Astrocyte (in vitro differentiated cells and primary cell): Measurements from ENCODE around the gene HMOX2. TPM values are rescaled to one million over a fixed set of nuclear protein-coding genes. Genes with fewer than 3 reads are reported as not detected.

Experiments
- DNase-seq: peaks from one replicate; pipeline ENCODE4 v3.0.0-alpha.2; 2010; ENCODE audit warnings: low read depth
- FAIRE-seq: peaks from 2 replicates; lab custom pipeline; 2011; peaks lifted over from hg19 to GRCh38; lab: Jason Lieb, UNC
- H2AFZ ChIP-seq: 2 replicates; pipeline ENCODE4 v1.6.0; 2012; ENCODE audit warnings: low read depth, low read length, inconsistent platforms
- H3K27ac ChIP-seq: 2 replicates; pipeline ENCODE4 v1.5.1; 2011; ENCODE audit warnings: low read depth, low read length, inconsistent platforms
- H3K27me3 ChIP-seq: 2 replicates; pipeline ENCODE4 v1.6.0; 2011; ENCODE audit warnings: low read length, inconsistent platforms; ENCODE audit not compliant: insufficient read depth
- H3K36me3 ChIP-seq: 2 replicates; pipeline ENCODE4 v1.5.1; 2011; ENCODE audit warnings: low read length, inconsistent platforms; ENCODE audit not compliant: insufficient read depth
- H3K4me1 ChIP-seq: 2 replicates; pipeline ENCODE4 v1.5.1; 2011; ENCODE audit warnings: low read length, inconsistent platforms; ENCODE audit not compliant: insufficient read depth
- H3K4me2 ChIP-seq: 2 replicates; pipeline ENCODE4 v1.6.0; 2012; ENCODE audit warnings: low read length, inconsistent platforms
- H3K4me3 ChIP-seq: 2 replicates; pipeline ENCODE4 v1.5.1; 2011; ENCODE audit warnings: low read depth, mild to moderate bottlenecking, low read length, inconsistent platforms; ENCODE audit not compliant: insufficient read depth
- H3K79me2 ChIP-seq: 2 replicates; pipeline ENCODE4 v1.6.0; 2012; ENCODE audit warnings: mild to moderate bottlenecking, low read length, inconsistent platforms; ENCODE audit not compliant: insufficient read depth
- H3K9ac ChIP-seq: 2 replicates; pipeline ENCODE4 v1.6.0; 2012; ENCODE audit warnings: mild to moderate bottlenecking, low read length, inconsistent platforms
- H3K9me3 ChIP-seq: 2 replicates; pipeline ENCODE4 v1.5.1; 2012; ENCODE audit warnings: low read depth, mild to moderate bottlenecking, low read length, inconsistent platforms; ENCODE audit not compliant: insufficient read depth
- H4K20me1 ChIP-seq: 2 replicates; pipeline ENCODE4 v1.6.0; 2012; ENCODE audit warnings: low read length, inconsistent platforms; ENCODE audit not compliant: insufficient read depth
- H3K27ac Mint-ChIP-seq: one replicate; pipeline ENCODE4 v1.8.0; 2021; ENCODE audit warnings: mild to moderate bottlenecking, mixed read lengths; ENCODE audit not compliant: unreplicated experiment
- H3K27me3 Mint-ChIP-seq: one replicate; pipeline ENCODE4 v1.8.0; 2021; ENCODE audit warnings: low read depth, mixed read lengths; ENCODE audit not compliant: unreplicated experiment
- H3K36me3 Mint-ChIP-seq: one replicate; pipeline ENCODE4 v1.8.0; 2021; ENCODE audit warnings: low read depth, mixed read lengths; ENCODE audit not compliant: unreplicated experiment
- H3K4me1 Mint-ChIP-seq: one replicate; pipeline ENCODE4 v1.8.0; 2021; ENCODE audit warnings: low read depth, mixed read lengths; ENCODE audit not compliant: unreplicated experiment
- H3K4me3 Mint-ChIP-seq: one replicate; pipeline ENCODE4 v1.8.0; 2021; ENCODE audit warnings: mild to moderate bottlenecking, moderate library complexity, mixed read lengths; ENCODE audit not compliant: unreplicated experiment
- H3K9me3 Mint-ChIP-seq: one replicate; pipeline ENCODE4 v1.8.0; 2021; ENCODE audit warnings: mild to moderate bottlenecking, mixed read lengths; ENCODE audit not compliant: unreplicated experiment
- EZH2 ChIP-seq: IDR thresholded peaks from 2 replicates; pipeline ENCODE4 v1.6.1; 2012; ENCODE audit warnings: mild to moderate bottlenecking, low read length, inconsistent platforms; ENCODE audit not compliant: insufficient read depth
- total RNA-seq: library from RNA; stranded (reverse); gene quantifications from 2 replicates; pipeline ENCODE4 v1.2.1, GENCODE V29; 2021
- TF ChIP-seq, protein P1 (sequence below): IDR thresholded peaks from 2 replicates; pipeline ENCODE4 v1.5.1; 2011; ENCODE audit warnings: low read depth, mild to moderate bottlenecking, inconsistent platforms, low read length, moderate library complexity; ENCODE audit not compliant: insufficient read depth

The HMOX2 gene
- total RNA-seq, 1 donor from 2014 or later: 64.9 TPM

DNA sequence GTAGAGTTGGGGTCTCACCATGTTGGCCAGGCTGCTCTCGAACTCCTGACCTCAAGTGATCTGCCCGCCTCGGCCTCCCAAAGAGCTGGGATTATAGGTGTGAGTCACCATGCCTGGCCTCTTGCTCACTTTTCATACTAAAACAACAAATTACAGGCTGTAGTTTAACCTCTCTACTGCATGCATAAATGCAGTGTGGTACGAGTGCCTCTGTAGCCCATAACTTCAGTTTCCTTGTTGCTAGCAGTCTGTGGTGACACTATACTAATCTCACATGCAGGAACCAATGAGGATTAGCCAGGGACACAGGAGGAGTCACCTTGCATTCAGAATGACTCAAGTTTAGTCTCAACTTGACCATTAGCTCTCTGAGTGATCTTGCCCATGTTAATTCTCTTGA, 20.1 kb downstream of the HMOX2 start:
- H3K4me1 Mint-ChIP-seq: peaks cover 45% of the 10 kb centered on the region
- no peak for TF ChIP-seq EZH2
- TF ChIP-seq, protein P1, sequence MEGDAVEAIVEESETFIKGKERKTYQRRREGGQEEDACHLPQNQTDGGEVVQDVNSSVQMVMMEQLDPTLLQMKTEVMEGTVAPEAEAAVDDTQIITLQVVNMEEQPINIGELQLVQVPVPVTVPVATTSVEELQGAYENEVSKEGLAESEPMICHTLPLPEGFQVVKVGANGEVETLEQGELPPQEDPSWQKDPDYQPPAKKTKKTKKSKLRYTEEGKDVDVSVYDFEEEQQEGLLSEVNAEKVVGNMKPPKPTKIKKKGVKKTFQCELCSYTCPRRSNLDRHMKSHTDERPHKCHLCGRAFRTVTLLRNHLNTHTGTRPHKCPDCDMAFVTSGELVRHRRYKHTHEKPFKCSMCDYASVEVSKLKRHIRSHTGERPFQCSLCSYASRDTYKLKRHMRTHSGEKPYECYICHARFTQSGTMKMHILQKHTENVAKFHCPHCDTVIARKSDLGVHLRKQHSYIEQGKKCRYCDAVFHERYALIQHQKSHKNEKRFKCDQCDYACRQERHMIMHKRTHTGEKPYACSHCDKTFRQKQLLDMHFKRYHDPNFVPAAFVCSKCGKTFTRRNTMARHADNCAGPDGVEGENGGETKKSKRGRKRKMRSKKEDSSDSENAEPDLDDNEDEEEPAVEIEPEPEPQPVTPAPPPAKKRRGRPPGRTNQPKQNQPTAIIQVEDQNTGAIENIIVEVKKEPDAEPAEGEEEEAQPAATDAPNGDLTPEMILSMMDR: no peak
- H2AFZ ChIP-seq: no peak overlapping the region
- H3K9me3 ChIP-seq: no peaks in the 10 kb centered on the region
- DNase-seq (peak; percentile 54), FAIRE-seq (no peak)
- H3K4me3 ChIP-seq: no peak overlapping the region
- peaks cover 9% of the 10 kb centered on the region for H3K36me3 ChIP-seq
- no peak overlapping the region for H3K4me2 ChIP-seq
- no peaks in the 10 kb centered on the region for H3K27me3 Mint-ChIP-seq
- H3K27ac Mint-ChIP-seq: peak overlapping the region; percentile 85
- H3K9me3 Mint-ChIP-seq: no peaks in the 10 kb centered on the region
- peaks cover 39% of the 10 kb centered on the region for H3K4me1 ChIP-seq
- no peak overlapping the region for H3K9ac ChIP-seq
- peaks cover 9% of the 10 kb centered on the region for H3K36me3 Mint-ChIP-seq
- H3K4me3 Mint-ChIP-seq: no peak overlapping the region
- no peaks in the 10 kb centered on the region for H3K27me3 ChIP-seq
- H3K79me2 ChIP-seq: peaks cover 54% of the 10 kb centered on the region
- peak overlapping the region; percentile 73 for H3K27ac ChIP-seq
- H4K20me1 ChIP-seq: peaks cover 34% of the 10 kb centered on the region

DNA sequence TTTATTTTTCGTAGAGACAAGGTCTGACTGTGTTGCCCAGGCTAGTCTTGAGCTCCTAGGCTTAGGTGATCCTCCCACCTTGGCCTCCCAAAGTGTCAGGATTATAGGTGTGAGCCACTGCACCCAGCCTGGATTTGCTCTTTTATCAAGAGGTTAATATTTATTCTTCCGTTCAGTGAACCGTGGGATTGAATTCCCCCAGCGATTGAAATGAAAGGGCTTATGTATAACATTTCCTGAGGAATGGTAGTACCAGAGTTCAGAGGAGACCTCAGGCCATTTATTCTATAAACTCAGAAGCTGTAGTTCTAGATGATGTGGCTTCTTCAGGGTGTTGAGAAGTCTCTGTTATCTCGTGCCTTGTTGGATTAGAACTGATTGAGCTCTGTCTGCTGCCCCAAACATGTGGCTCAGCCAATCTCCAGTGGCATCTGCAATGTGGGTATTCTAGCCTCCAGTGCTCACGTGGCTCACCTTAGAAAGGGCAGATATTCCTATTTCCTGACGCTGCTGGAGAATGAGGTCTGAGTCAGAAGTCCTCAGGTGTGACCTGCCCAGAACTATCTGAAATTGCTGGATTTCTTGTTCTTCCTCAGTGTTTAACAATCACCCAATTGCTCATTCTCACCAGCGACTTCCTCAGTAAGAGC, 22.5 kb downstream of the HMOX2 start:
- DNase-seq (no peak), FAIRE-seq (no peak)
- H4K20me1 ChIP-seq: peaks cover 46% of the 10 kb centered on the region

More for the DNA sequence above, 22.5 kb downstream of the HMOX2 start:
- H3K27me3 Mint-ChIP-seq: no peaks in the 10 kb centered on the region
- H3K79me2 ChIP-seq: peaks cover 55% of the 10 kb centered on the region
- no peaks in the 10 kb centered on the region for H3K9me3 Mint-ChIP-seq
- H2AFZ ChIP-seq: no peak overlapping the region
- no peaks in the 10 kb centered on the region for H3K27me3 ChIP-seq
- H3K36me3 Mint-ChIP-seq: peaks cover 4% of the 10 kb centered on the region
- H3K4me1 Mint-ChIP-seq: peaks cover 47% of the 10 kb centered on the region
- TF ChIP-seq, protein P1: no peak
- no peak for TF ChIP-seq EZH2
- H3K36me3 ChIP-seq: peaks cover 9% of the 10 kb centered on the region
- H3K4me3 ChIP-seq: no peak overlapping the region
- no peaks in the 10 kb centered on the region for H3K9me3 ChIP-seq
- H3K4me2 ChIP-seq: no peak overlapping the region
- H3K4me3 Mint-ChIP-seq: no peak overlapping the region
- H3K4me1 ChIP-seq: peaks cover 44% of the 10 kb centered on the region
- H3K27ac ChIP-seq: no peak overlapping the region
- no peak overlapping the region for H3K9ac ChIP-seq
- no peak overlapping the region for H3K27ac Mint-ChIP-seq
